ENCODE results near the gene WWOX. TPM values are rescaled to one million over a fixed set of nuclear protein-coding genes. Genes with fewer than 3 reads are reported as not detected.

Gene WWOX
- total and polyA plus RNA-seq, 2 of the 13 experiments (the other 11 are each of a cell fraction or from before 2014, with no cell fraction given) = 9.1 to 37.4 TPM

- TF ChIP-seq, protein P1, sequence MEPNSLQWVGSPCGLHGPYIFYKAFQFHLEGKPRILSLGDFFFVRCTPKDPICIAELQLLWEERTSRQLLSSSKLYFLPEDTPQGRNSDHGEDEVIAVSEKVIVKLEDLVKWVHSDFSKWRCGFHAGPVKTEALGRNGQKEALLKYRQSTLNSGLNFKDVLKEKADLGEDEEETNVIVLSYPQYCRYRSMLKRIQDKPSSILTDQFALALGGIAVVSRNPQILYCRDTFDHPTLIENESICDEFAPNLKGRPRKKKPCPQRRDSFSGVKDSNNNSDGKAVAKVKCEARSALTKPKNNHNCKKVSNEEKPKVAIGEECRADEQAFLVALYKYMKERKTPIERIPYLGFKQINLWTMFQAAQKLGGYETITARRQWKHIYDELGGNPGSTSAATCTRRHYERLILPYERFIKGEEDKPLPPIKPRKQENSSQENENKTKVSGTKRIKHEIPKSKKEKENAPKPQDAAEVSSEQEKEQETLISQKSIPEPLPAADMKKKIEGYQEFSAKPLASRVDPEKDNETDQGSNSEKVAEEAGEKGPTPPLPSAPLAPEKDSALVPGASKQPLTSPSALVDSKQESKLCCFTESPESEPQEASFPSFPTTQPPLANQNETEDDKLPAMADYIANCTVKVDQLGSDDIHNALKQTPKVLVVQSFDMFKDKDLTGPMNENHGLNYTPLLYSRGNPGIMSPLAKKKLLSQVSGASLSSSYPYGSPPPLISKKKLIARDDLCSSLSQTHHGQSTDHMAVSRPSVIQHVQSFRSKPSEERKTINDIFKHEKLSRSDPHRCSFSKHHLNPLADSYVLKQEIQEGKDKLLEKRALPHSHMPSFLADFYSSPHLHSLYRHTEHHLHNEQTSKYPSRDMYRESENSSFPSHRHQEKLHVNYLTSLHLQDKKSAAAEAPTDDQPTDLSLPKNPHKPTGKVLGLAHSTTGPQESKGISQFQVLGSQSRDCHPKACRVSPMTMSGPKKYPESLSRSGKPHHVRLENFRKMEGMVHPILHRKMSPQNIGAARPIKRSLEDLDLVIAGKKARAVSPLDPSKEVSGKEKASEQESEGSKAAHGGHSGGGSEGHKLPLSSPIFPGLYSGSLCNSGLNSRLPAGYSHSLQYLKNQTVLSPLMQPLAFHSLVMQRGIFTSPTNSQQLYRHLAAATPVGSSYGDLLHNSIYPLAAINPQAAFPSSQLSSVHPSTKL (CRISPR knock-in tag; IDR thresholded peaks at IDR 0.05) = peak; percentile 89
- TF ChIP-seq SNRNP70 (IDR thresholded peaks at IDR 0.05; ENCODE audit: low read depth, low read length) (no peak), ZNF362 (CRISPR knock-in tag; IDR thresholded peaks at IDR 0.05; ENCODE audit: borderline replicate concordance) (no peak), NR2C2 (CRISPR knock-in tag; IDR thresholded peaks at IDR 0.05; ENCODE audit: borderline replicate concordance) (peak; percentile 41; the same call in 1 of the 2 replicates), SMAD9 (CRISPR knock-in tag; IDR thresholded peaks at IDR 0.05) (no peak), SP140L (CRISPR knock-in tag; IDR thresholded peaks at IDR 0.05; ENCODE audit: borderline replicate concordance) (0 out of 2 replicates have a peak, but pooled peaks have one; percentile 49), CHD4 (IDR thresholded peaks at IDR 0.05; ENCODE audit: borderline replicate concordance, low read length) (peak; percentile 71; the same call in 1 of the 2 replicates), ZEB1 (IDR thresholded peaks at IDR 0.05; ENCODE audit: insufficient replicate concordance, low read depth) (peak; percentile 95), ZNF773 (CRISPR knock-in tag; IDR thresholded peaks at IDR 0.05; ENCODE audit: borderline replicate concordance) (no peak), CHCHD3 (CRISPR knock-in tag; IDR thresholded peaks at IDR 0.05) (no peak), KDM3A (CRISPR knock-in tag; IDR thresholded peaks at IDR 0.05; ENCODE audit: low read depth) (no peak), ZKSCAN5 (CRISPR knock-in tag; IDR thresholded peaks at IDR 0.05) (no peak), HMGXB3 (CRISPR knock-in tag; IDR thresholded peaks at IDR 0.05; ENCODE audit: borderline replicate concordance) (0 out of 2 replicates have a peak, but pooled peaks have one; percentile 29), ZSCAN25 (CRISPR knock-in tag; IDR thresholded peaks at IDR 0.05) (peak; percentile 86)
- TF ChIP-seq, protein P2, sequence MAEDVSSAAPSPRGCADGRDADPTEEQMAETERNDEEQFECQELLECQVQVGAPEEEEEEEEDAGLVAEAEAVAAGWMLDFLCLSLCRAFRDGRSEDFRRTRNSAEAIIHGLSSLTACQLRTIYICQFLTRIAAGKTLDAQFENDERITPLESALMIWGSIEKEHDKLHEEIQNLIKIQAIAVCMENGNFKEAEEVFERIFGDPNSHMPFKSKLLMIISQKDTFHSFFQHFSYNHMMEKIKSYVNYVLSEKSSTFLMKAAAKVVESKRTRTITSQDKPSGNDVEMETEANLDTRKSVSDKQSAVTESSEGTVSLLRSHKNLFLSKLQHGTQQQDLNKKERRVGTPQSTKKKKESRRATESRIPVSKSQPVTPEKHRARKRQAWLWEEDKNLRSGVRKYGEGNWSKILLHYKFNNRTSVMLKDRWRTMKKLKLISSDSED (CRISPR knock-in tag; IDR thresholded peaks at IDR 0.05) = no peak
- TF ChIP-seq, protein P3, sequence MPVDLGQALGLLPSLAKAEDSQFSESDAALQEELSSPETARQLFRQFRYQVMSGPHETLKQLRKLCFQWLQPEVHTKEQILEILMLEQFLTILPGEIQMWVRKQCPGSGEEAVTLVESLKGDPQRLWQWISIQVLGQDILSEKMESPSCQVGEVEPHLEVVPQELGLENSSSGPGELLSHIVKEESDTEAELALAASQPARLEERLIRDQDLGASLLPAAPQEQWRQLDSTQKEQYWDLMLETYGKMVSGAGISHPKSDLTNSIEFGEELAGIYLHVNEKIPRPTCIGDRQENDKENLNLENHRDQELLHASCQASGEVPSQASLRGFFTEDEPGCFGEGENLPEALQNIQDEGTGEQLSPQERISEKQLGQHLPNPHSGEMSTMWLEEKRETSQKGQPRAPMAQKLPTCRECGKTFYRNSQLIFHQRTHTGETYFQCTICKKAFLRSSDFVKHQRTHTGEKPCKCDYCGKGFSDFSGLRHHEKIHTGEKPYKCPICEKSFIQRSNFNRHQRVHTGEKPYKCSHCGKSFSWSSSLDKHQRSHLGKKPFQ (CRISPR knock-in tag; IDR thresholded peaks at IDR 0.05; ENCODE audit: insufficient replicate concordance) = no peak
These were observed 497.6 kb downstream of the WWOX start (continued) for GRCh38 chr16:78596996-78597422.
